GM19397 (cell line): Measurements from ENCODE around the gene CCDC152.
"Not testable (repeated sequence)": the region's sequence is repeated elsewhere in the genome, so short reads cannot be mapped to it uniquely, and the experiment has no call there.

Experiments used
- ATAC-seq: cut with Tn5 transposase; IDR thresholded peaks from one replicate; pipeline ENCODE4 v1.9.1; 2021; ENCODE audit warnings: mild to moderate bottlenecking, moderate library complexity; ENCODE audit not compliant: unreplicated experiment

CCDC152 gene

GRCh38 chr5:42811591-42812446 lies 55.2 kb downstream of the CCDC152 start, which contains the start of gene SELENOP:
Gene SELENOP, minus strand, starts transcription at chr5:42811892. Its CDS starts 3,539 bp downstream, at chr5:42808353.
- ATAC-seq = no peak

- ATAC-seq = no peak
Observed at GRCh38 chr5:42812620-42813019, 56.0 kb downstream of the CCDC152 start.

- no peak for ATAC-seq
Observed at GRCh38 chr5:42813533-42813932, 56.9 kb downstream of the CCDC152 start.

- ATAC-seq = not testable (repeated sequence)
Observed at GRCh38 chr5:42816546-42816945, 59.9 kb downstream of the CCDC152 start.

- ATAC-seq = no peak
Observed at GRCh38 chr5:42819745-42820144, 63.1 kb downstream of the CCDC152 start.

GRCh38 chr5:42822548-42822947 lies 65.9 kb downstream of the CCDC152 start:
- ATAC-seq = no peak

- no peak for ATAC-seq
Observed at GRCh38 chr5:42824347-42824976, 67.8 kb downstream of the CCDC152 start.

GRCh38 chr5:42825422-42826148 lies 69.0 kb downstream of the CCDC152 start:
- no peak for ATAC-seq

- ATAC-seq = no peak
Observed at GRCh38 chr5:42826757-42827515, 70.3 kb downstream of the CCDC152 start.

- no peak for ATAC-seq
Observed at GRCh38 chr5:42828671-42829070, 72.1 kb downstream of the CCDC152 start.

- ATAC-seq = no peak
Observed at GRCh38 chr5:42830924-42831323, 74.3 kb downstream of the CCDC152 start.

GRCh38 chr5:42832060-42832459 lies 75.4 kb downstream of the CCDC152 start:
- no peak for ATAC-seq

- no peak for ATAC-seq
Observed at GRCh38 chr5:42836070-42836769, 79.6 kb downstream of the CCDC152 start.

- ATAC-seq = no peak
Observed at GRCh38 chr5:42837601-42838000, 81.0 kb downstream of the CCDC152 start.

GRCh38 chr5:42839196-42839595 lies 82.6 kb downstream of the CCDC152 start:
- no peak for ATAC-seq

- ATAC-seq = no peak
Observed at GRCh38 chr5:42840269-42840668, 83.7 kb downstream of the CCDC152 start.

GRCh38 chr5:42840842-42841567 lies 84.4 kb downstream of the CCDC152 start:
- ATAC-seq = no peak

GRCh38 chr5:42842921-42843641 lies 86.5 kb downstream of the CCDC152 start:
- ATAC-seq = no peak
